K562 (cell line): ENCODE results near the gene NR5A2. TPM values are rescaled to one million over a fixed set of nuclear protein-coding genes. Genes with fewer than 3 reads are reported as not detected.

Experiments used
- ADNP ChIP-seq: fragments of 200-800 bp; sonication (Bioruptor generic); IDR thresholded peaks from 2 replicates; pipeline ENCODE4 v1.6.1; 2016; ENCODE audit warnings: missing genetic modification characterization, missing compliant biosample characterization
- ARHGAP35 ChIP-seq: fragments of 450-650 bp; IDR thresholded peaks from 2 replicates; pipeline ENCODE4 v1.6.1; 2018; ENCODE audit not compliant: partially characterized antibody
- DDX20 ChIP-seq: fragments of 450-650 bp; IDR thresholded peaks from 2 replicates; pipeline ENCODE4 v1.6.1; 2016; ENCODE audit warnings: missing genetic modification characterization, low read depth, mild to moderate bottlenecking, missing compliant biosample characterization, moderate library complexity
- DEAF1 ChIP-seq: fragments of 450-650 bp; formaldehyde crosslinking; IDR thresholded peaks from 2 replicates; pipeline ENCODE4 v1.4.0; 2020; ENCODE audit warnings: mild to moderate bottlenecking, moderate library complexity
- HDAC8 ChIP-seq: fragments of 450-650 bp; IDR thresholded peaks from 2 replicates; pipeline ENCODE4 v1.6.1; 2016; ENCODE audit warnings: mild to moderate bottlenecking, missing genetic modification characterization, moderate library complexity, missing compliant biosample characterization
- HMG20A ChIP-seq: fragments of 450-650 bp; formaldehyde crosslinking; conservative IDR thresholded peaks from 2 replicates; pipeline ENCODE4 v1.4.0; 2020; ENCODE audit warnings: mild to moderate bottlenecking, mixed read lengths
- ILK ChIP-seq: fragments of 450-650 bp; IDR thresholded peaks from 2 replicates; pipeline ENCODE4 v1.6.1; 2016; ENCODE audit warnings: missing genetic modification characterization, low read depth, mild to moderate bottlenecking, missing compliant biosample characterization, moderate library complexity, borderline replicate concordance
- IRF2 ChIP-seq: sonication (generic); formaldehyde crosslinking; IDR thresholded peaks from 2 replicates; pipeline ENCODE4 v1.8.1; 2022; ENCODE audit warnings: mild to moderate bottlenecking, missing genetic modification reagents
- JUNB ChIP-seq: fragments of 450-650 bp; formaldehyde crosslinking; conservative IDR thresholded peaks from 2 replicates; pipeline ENCODE4 v1.4.0; 2020; ENCODE audit warnings: mild to moderate bottlenecking
- JUND ChIP-seq, 2 experiments: IDR thresholded peaks; 2 replicates in 1 of 2; 3 replicates in 1 of 2; pipeline ENCODE4 v1.6.1; 2011; ENCODE audit warnings: borderline replicate concordance in 2 of 2, low read depth in 2 of 2, low read length in 2 of 2, improper control_type of control experiment in 1 of 2, missing biosample characterization in 1 of 2, missing genetic modification characterization in 1 of 2, missing genetic modification reagents in 1 of 2
- NR4A1 ChIP-seq, 2 experiments: fragments of 250-450 bp in 1 of 2; fragments of 450-650 bp in 1 of 2; sonication (Bioruptor Pico) in 1 of 2; IDR thresholded peaks; 2 replicates each; pipeline versions ENCODE4 v1.4.0 to v1.6.1; 2016 to 2020; ENCODE audit warnings: mild to moderate bottlenecking in 2 of 2, missing compliant biosample characterization in 1 of 2, missing genetic modification characterization in 1 of 2, moderate library complexity in 1 of 2
- PTTG1 ChIP-seq: fragments of 450-650 bp; IDR thresholded peaks from 2 replicates; pipeline ENCODE4 v1.6.1; 2016; ENCODE audit warnings: low read depth, mild to moderate bottlenecking, missing genetic modification characterization, missing compliant biosample characterization
- RBFOX2 ChIP-seq: fragments of 200-400 bp; formaldehyde crosslinking; IDR thresholded peaks from 2 replicates; pipeline ENCODE4 v1.6.1; 2017; ENCODE audit warnings: low read depth, mild to moderate bottlenecking, low read length, moderate library complexity
- SNIP1 ChIP-seq: fragments of 450-650 bp; IDR thresholded peaks from 2 replicates; pipeline ENCODE4 v1.7.1; 2017; ENCODE audit warnings: low read depth, mild to moderate bottlenecking
- SP1 ChIP-seq: sonication (generic); formaldehyde crosslinking; IDR thresholded peaks from 2 replicates; pipeline ENCODE4 v1.8.1; 2022; ENCODE audit warnings: mild to moderate bottlenecking, missing genetic modification reagents
- SP2 ChIP-seq: IDR thresholded peaks from 2 replicates; pipeline ENCODE4 v1.6.1; 2011; ENCODE audit warnings: mild to moderate bottlenecking, low read depth, low read length, moderate library complexity; ENCODE audit not compliant: poor library complexity, severe bottlenecking; ENCODE audit errors: extremely low read depth
- ZNF444 ChIP-seq: fragments of 250-450 bp; sonication (Bioruptor Pico); IDR thresholded peaks from 2 replicates; pipeline ENCODE4 v1.4.0; 2020; ENCODE audit warnings: mild to moderate bottlenecking, moderate library complexity
- ZNF668 ChIP-seq: fragments of 250-450 bp; sonication (Bioruptor Pico); IDR thresholded peaks from 2 replicates; pipeline ENCODE4 v1.8.0; 2022; ENCODE audit warnings: mild to moderate bottlenecking, inconsistent platforms
- ZNF79 ChIP-seq: fragments of 250-450 bp; sonication (Bioruptor Pico); IDR thresholded peaks from 2 replicates; pipeline ENCODE4 v1.4.0; 2020; ENCODE audit warnings: low read depth, mild to moderate bottlenecking, moderate library complexity
- polyA plus RNA-seq, 8 experiments: library from polyadenylated mRNA; depleted of rRNA in 4 of 8; stranded (reverse) in 5 of 8; unstranded in 3 of 8; fragments of >200 nt; fragmentation: Nextera tagmentation in 2 of 8; fragmentation: Illumina TruSeq in 1 of 8; extraction: Ambion mirVana in 2 of 8; extraction: Trizol in 1 of 8; gene quantifications; 2 replicates each; pipeline versions ENCODE4 v1.2.1 to v1.2.3, GENCODE V29; 2011 to 2014; ENCODE audit warnings: inconsistent platforms in 1 of 8, missing spikeins in 1 of 8
- total RNA-seq, 7 experiments: library from RNA; depleted of rRNA in 6 of 7; stranded (reverse); fragments of >200 nt in 6 of 7; fragmentation: Illumina TruSeq in 2 of 7; extraction: Trizol in 2 of 7; gene quantifications; 2 replicates each; pipeline versions ENCODE4 v1.2.1 to v1.2.3, GENCODE V29; 2011 to 2021; ENCODE audit warnings: low replicate concordance in 1 of 7
- TF ChIP-seq, protein P1 (sequence below): fragments of 250-450 bp; sonication (Bioruptor Pico); IDR thresholded peaks from 2 replicates; pipeline ENCODE4 v1.5.0; 2022; ENCODE audit warnings: mild to moderate bottlenecking
- TF ChIP-seq, protein P2 (sequence below): fragments of 450-650 bp; IDR thresholded peaks from 2 replicates; pipeline ENCODE4 v1.6.1; 2017; ENCODE audit warnings: antibody characterized with exemption, mild to moderate bottlenecking

Gene NR5A2
- total and polyA plus RNA-seq, 9 of the 15 experiments (the other 6 are each of a cell fraction or from before 2014, with no cell fraction given): 0.13 to 0.40 (median 0.29) TPM

DNA sequence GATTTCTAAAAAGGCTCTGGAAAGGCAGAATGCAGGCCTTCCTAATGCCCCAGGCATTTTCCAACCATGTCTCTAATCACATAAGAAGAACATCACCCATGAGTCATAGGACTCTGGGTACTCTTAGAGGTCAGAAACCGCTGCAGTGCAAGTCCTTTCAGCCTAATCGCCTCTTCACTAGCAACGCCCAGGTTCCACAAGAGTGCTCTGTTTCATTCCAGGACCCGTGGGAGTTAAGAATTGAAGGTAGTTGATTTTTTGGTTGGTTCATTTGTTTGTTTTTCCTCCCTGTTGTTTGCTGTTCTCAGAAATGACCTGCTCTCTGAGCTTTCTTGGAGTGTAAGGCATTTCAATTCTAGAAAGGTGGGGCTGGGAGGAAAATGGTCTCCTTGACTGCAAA is 123.2 kb downstream of the NR5A2 start (continued):
- TF ChIP-seq, protein P1, sequence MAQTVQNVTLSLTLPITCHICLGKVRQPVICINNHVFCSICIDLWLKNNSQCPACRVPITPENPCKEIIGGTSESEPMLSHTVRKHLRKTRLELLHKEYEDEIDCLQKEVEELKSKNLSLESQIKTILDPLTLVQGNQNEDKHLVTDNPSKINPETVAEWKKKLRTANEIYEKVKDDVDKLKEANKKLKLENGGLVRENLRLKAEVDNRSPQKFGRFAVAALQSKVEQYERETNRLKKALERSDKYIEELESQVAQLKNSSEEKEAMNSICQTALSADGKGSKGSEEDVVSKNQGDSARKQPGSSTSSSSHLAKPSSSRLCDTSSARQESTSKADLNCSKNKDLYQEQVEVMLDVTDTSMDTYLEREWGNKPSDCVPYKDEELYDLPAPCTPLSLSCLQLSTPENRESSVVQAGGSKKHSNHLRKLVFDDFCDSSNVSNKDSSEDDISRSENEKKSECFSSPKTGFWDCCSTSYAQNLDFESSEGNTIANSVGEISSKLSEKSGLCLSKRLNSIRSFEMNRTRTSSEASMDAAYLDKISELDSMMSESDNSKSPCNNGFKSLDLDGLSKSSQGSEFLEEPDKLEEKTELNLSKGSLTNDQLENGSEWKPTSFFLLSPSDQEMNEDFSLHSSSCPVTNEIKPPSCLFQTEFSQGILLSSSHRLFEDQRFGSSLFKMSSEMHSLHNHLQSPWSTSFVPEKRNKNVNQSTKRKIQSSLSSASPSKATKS (CRISPR knock-in tag): no peak
- TF ChIP-seq RBFOX2 (no peak), PTTG1 (tag) (no peak), ARHGAP35 (no peak), ILK (tag) (no peak), NR4A1 (CRISPR knock-in tag; IDR thresholded peaks at IDR 0.05) (no peak), NR4A1 (tag; IDR thresholded peaks at IDR 0.05) (no peak), HDAC8 (tag) (no peak), ADNP (tag) (no peak), ZNF444 (CRISPR knock-in tag) (no peak), ZNF668 (CRISPR knock-in tag) (no peak), SP2 (no peak), SP1 (CRISPR knock-in tag) (no peak), SNIP1 (no peak), IRF2 (CRISPR knock-in tag) (no peak), JUND (IDR thresholded peaks at IDR 0.05; ENCODE audit: borderline replicate concordance, low read depth, low read length) (peak; percentile 97), JUND (tag; IDR thresholded peaks at IDR 0.05; ENCODE audit: borderline replicate concordance, low read depth, low read length) (peak; percentile 95), DDX20 (tag) (no peak), HMG20A (CRISPR knock-in tag) (no peak), ZNF79 (CRISPR knock-in tag) (0 out of 2 replicates have a peak, but pooled peaks have one; percentile 50), JUNB (CRISPR knock-in tag) (no peak; the same call in 1 of the 2 replicates), DEAF1 (peak; percentile 27; the same call in 1 of the 2 replicates)
- TF ChIP-seq, protein P2, sequence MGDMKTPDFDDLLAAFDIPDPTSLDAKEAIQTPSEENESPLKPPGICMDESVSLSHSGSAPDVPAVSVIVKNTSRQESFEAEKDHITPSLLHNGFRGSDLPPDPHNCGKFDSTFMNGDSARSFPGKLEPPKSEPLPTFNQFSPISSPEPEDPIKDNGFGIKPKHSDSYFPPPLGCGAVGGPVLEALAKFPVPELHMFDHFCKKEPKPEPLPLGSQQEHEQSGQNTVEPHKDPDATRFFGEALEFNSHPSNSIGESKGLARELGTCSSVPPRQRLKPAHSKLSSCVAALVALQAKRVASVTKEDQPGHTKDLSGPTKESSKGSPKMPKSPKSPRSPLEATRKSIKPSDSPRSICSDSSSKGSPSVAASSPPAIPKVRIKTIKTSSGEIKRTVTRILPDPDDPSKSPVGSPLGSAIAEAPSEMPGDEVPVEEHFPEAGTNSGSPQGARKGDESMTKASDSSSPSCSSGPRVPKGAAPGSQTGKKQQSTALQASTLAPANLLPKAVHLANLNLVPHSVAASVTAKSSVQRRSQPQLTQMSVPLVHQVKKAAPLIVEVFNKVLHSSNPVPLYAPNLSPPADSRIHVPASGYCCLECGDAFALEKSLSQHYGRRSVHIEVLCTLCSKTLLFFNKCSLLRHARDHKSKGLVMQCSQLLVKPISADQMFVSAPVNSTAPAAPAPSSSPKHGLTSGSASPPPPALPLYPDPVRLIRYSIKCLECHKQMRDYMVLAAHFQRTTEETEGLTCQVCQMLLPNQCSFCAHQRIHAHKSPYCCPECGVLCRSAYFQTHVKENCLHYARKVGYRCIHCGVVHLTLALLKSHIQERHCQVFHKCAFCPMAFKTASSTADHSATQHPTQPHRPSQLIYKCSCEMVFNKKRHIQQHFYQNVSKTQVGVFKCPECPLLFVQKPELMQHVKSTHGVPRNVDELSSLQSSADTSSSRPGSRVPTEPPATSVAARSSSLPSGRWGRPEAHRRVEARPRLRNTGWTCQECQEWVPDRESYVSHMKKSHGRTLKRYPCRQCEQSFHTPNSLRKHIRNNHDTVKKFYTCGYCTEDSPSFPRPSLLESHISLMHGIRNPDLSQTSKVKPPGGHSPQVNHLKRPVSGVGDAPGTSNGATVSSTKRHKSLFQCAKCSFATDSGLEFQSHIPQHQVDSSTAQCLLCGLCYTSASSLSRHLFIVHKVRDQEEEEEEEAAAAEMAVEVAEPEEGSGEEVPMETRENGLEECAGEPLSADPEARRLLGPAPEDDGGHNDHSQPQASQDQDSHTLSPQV: peak; percentile 31; the same call in 1 of the 2 replicates
